Neural progenitor cell (in vitro differentiated cells): ENCODE results near the gene BOK.

Source experiments
- CTCF ChIP-seq: fragments of 200-600 bp; sonication (generic); IDR thresholded peaks from 2 replicates; pipeline ENCODE4 v1.5.1; 2017; ENCODE audit warnings: antibody characterized with exemption, mild to moderate bottlenecking
- EZH2 ChIP-seq: fragments of 200-600 bp; sonication (generic); IDR thresholded peaks from 2 replicates; pipeline ENCODE4 v1.6.1; 2017; ENCODE audit warnings: antibody characterized with exemption, mild to moderate bottlenecking, moderate library complexity
- EZH2phosphoT487 ChIP-seq: fragments of 200-600 bp; sonication (generic); IDR thresholded peaks from 2 replicates; pipeline ENCODE4 v1.6.1; 2017; ENCODE audit warnings: antibody characterized with exemption

GRCh38 chr2:241538838-241539615 lies 19.5 kb upstream of the BOK start:
- TF ChIP-seq CTCF = no peak
- TF ChIP-seq EZH2 = no peak
- no peak for TF ChIP-seq EZH2phosphoT487
